Measurements from ENCODE around the gene DCPS.
"Not testable (repeated sequence)": the region's sequence is repeated elsewhere in the genome, so short reads cannot be mapped to it uniquely, and the experiment has no call there.

Gene DCPS

GRCh38 chr11:126290887-126291286, 13.0 kb upstream of the DCPS start:
- no peak for DNase-seq

GRCh38 chr11:126293726-126294125, 10.1 kb upstream of the DCPS start:
- DNase-seq, result no peak

GRCh38 chr11:126297004-126297403, 6.9 kb upstream of the DCPS start:
- DNase-seq, result no peak

- DNase-seq, result no peak
These were observed 706 bp downstream of the DCPS start for GRCh38 chr11:126304457-126305075.

GRCh38 chr11:126305699-126306098, 1.8 kb downstream of the DCPS start:
- no peak for DNase-seq

GRCh38 chr11:126307706-126308105, 3.8 kb downstream of the DCPS start:
- DNase-seq, result no peak

GRCh38 chr11:126308271-126308671, 4.4 kb downstream of the DCPS start:
- DNase-seq, result no peak

GRCh38 chr11:126308771-126309170, 4.9 kb downstream of the DCPS start:
- DNase-seq, result not testable (repeated sequence)

GRCh38 chr11:126310200-126310991, 6.5 kb downstream of the DCPS start:
- peak; percentile 4 for DNase-seq

- no peak for DNase-seq
These were observed 7.1 kb downstream of the DCPS start for GRCh38 chr11:126310992-126311310.

- DNase-seq, result no peak
These were observed 7.8 kb downstream of the DCPS start for GRCh38 chr11:126311401-126312291.

- no peak for DNase-seq
These were observed 9.1 kb downstream of the DCPS start for GRCh38 chr11:126312961-126313360.

GRCh38 chr11:126313826-126314225, 10.0 kb downstream of the DCPS start:
- DNase-seq, result no peak

GRCh38 chr11:126317432-126317755, 13.5 kb downstream of the DCPS start:
- DNase-seq, result no peak

GRCh38 chr11:126317756-126318573, 14.1 kb downstream of the DCPS start:
- DNase-seq, result no peak

GRCh38 chr11:126318574-126319373, 14.9 kb downstream of the DCPS start:
- DNase-seq, result no peak

GRCh38 chr11:126319374-126319740, 15.5 kb downstream of the DCPS start:
- no peak for DNase-seq

- no peak for DNase-seq
These were observed 19.1 kb downstream of the DCPS start for GRCh38 chr11:126322996-126323395.

GRCh38 chr11:126327281-126328000, 23.6 kb downstream of the DCPS start:
- DNase-seq, result no peak

GRCh38 chr11:126328001-126328390, 24.1 kb downstream of the DCPS start:
- DNase-seq, result no peak

- DNase-seq, result no peak
These were observed 24.6 kb downstream of the DCPS start for GRCh38 chr11:126328444-126328843.

All from GOT3 (cell line).